ENCODE measurements around the gene NUDT3.

Gene NUDT3

GRCh38 chr6:34438705-34439104 lies 46.2 kb upstream of the NUDT3 start:
- no peak for TF ChIP-seq ZFP3 (CRISPR knock-in tag; IDR thresholded peaks at IDR 0.05)
- no peak for TF ChIP-seq ZNF70 (CRISPR knock-in tag; IDR thresholded peaks at IDR 0.05)
- TF ChIP-seq CREB5 (CRISPR knock-in tag; IDR thresholded peaks at IDR 0.05; ENCODE audit: low read depth): no peak
- TF ChIP-seq SNAI2 (CRISPR knock-in tag; IDR thresholded peaks at IDR 0.05): no peak
- TF ChIP-seq PPARA (CRISPR knock-in tag; IDR thresholded peaks at IDR 0.05; ENCODE audit: borderline replicate concordance): no peak
- no peak for TF ChIP-seq OSR1 (CRISPR knock-in tag; IDR thresholded peaks at IDR 0.05)
- no peak for TF ChIP-seq TOX (CRISPR knock-in tag; IDR thresholded peaks at IDR 0.05; ENCODE audit: borderline replicate concordance)
- TF ChIP-seq ZNF8 (CRISPR knock-in tag; IDR thresholded peaks at IDR 0.05): no peak
- TF ChIP-seq ARNTL (CRISPR knock-in tag; IDR thresholded peaks at IDR 0.05; ENCODE audit: borderline replicate concordance, low read depth): no peak
- TF ChIP-seq PATZ1 (CRISPR knock-in tag; IDR thresholded peaks at IDR 0.05; ENCODE audit: borderline replicate concordance): no peak
- no peak for TF ChIP-seq ZFP30 (CRISPR knock-in tag; IDR thresholded peaks at IDR 0.05)
- no peak for ATAC-seq

- no peak for TF ChIP-seq ZFP3 (CRISPR knock-in tag; IDR thresholded peaks at IDR 0.05)
- no peak for TF ChIP-seq ZC3H10 (CRISPR knock-in tag; IDR thresholded peaks at IDR 0.05)
- no peak for TF ChIP-seq ZNF565 (CRISPR knock-in tag; conservative IDR thresholded peaks at IDR 0.05; ENCODE audit: low read depth)
- no peak for TF ChIP-seq ARNTL (CRISPR knock-in tag; IDR thresholded peaks at IDR 0.05; ENCODE audit: borderline replicate concordance, low read depth)
- TF ChIP-seq POU6F1 (CRISPR knock-in tag; IDR thresholded peaks at IDR 0.05; ENCODE audit: borderline replicate concordance, low read depth): no peak
- no peak for TF ChIP-seq ESRRG (CRISPR knock-in tag; IDR thresholded peaks at IDR 0.05)
- no peak for TF ChIP-seq BACH2 (CRISPR knock-in tag; IDR thresholded peaks at IDR 0.05; ENCODE audit: borderline replicate concordance)
- TF ChIP-seq TCF4 (CRISPR knock-in tag; IDR thresholded peaks at IDR 0.05; ENCODE audit: borderline replicate concordance): no peak
- TF ChIP-seq GLIS3 (CRISPR knock-in tag; IDR thresholded peaks at IDR 0.05): no peak
- no peak for TF ChIP-seq ZFP30 (CRISPR knock-in tag; IDR thresholded peaks at IDR 0.05)
- no peak for TF ChIP-seq PATZ1 (CRISPR knock-in tag; IDR thresholded peaks at IDR 0.05; ENCODE audit: borderline replicate concordance)
- no peak for TF ChIP-seq TOX (CRISPR knock-in tag; IDR thresholded peaks at IDR 0.05; ENCODE audit: borderline replicate concordance)
- no peak for TF ChIP-seq ZNF8 (CRISPR knock-in tag; IDR thresholded peaks at IDR 0.05)
- TF ChIP-seq CSRNP3 (CRISPR knock-in tag; IDR thresholded peaks at IDR 0.05): no peak
- no peak for TF ChIP-seq SNAI2 (CRISPR knock-in tag; IDR thresholded peaks at IDR 0.05)
- TF ChIP-seq ISL1 (CRISPR knock-in tag; IDR thresholded peaks at IDR 0.05): no peak
- TF ChIP-seq OSR1 (CRISPR knock-in tag; IDR thresholded peaks at IDR 0.05): no peak
- no peak for ATAC-seq
Measured at GRCh38 chr6:34437644-34437970, 45.1 kb upstream of the NUDT3 start.

GRCh38 chr6:34436803-34437643 lies 44.6 kb upstream of the NUDT3 start:
- no peak for ATAC-seq
- TF ChIP-seq CSRNP3 (CRISPR knock-in tag; IDR thresholded peaks at IDR 0.05) (no peak), ZFP30 (CRISPR knock-in tag; IDR thresholded peaks at IDR 0.05) (no peak), TCF4 (CRISPR knock-in tag; IDR thresholded peaks at IDR 0.05; ENCODE audit: borderline replicate concordance) (no peak)

All from SK-N-SH treated with all-trans-retinoic acid at 6 μM for 48 hours (cell line).